Activated naive CD8-positive, alpha-beta T cell treated with anti-CD3 and anti-CD28 coated beads for 36 hours (primary cell): ENCODE data around the gene GRK5. TPM values are rescaled to one million over a fixed set of nuclear protein-coding genes. Genes with fewer than 3 reads are reported as not detected.

ENCODE experiments used
- DNase-seq: peaks from one replicate; pipeline ENCODE4 v3.0.0; 2021
- H3K27ac Mint-ChIP-seq: one replicate; pipeline ENCODE4 v1.8.0; 2022; ENCODE audit warnings: mild to moderate bottlenecking, moderate library complexity, mixed read lengths
- H3K27me3 Mint-ChIP-seq: one replicate; pipeline ENCODE4 v1.8.0; 2022; ENCODE audit warnings: mild to moderate bottlenecking, mixed read lengths
- H3K36me3 Mint-ChIP-seq: one replicate; pipeline ENCODE4 v1.8.0; 2021; ENCODE audit warnings: mild to moderate bottlenecking, mixed read lengths
- H3K4me1 Mint-ChIP-seq: one replicate; pipeline ENCODE4 v1.8.0; 2021; ENCODE audit warnings: mixed read lengths
- H3K4me3 Mint-ChIP-seq: one replicate; pipeline ENCODE4 v1.8.0; 2022; ENCODE audit warnings: mild to moderate bottlenecking, moderate library complexity, mixed read lengths
- H3K9me3 Mint-ChIP-seq: one replicate; pipeline ENCODE4 v1.8.0; 2022; ENCODE audit warnings: mixed read lengths
- total RNA-seq, 2 experiments: library from RNA; stranded (reverse); gene quantifications; one replicate each; pipeline ENCODE4 v1.2.3, GENCODE V29; 2021

Gene GRK5
- total RNA-seq, 2 experiments from 2014 or later, result 12.8 TPM

DNA sequence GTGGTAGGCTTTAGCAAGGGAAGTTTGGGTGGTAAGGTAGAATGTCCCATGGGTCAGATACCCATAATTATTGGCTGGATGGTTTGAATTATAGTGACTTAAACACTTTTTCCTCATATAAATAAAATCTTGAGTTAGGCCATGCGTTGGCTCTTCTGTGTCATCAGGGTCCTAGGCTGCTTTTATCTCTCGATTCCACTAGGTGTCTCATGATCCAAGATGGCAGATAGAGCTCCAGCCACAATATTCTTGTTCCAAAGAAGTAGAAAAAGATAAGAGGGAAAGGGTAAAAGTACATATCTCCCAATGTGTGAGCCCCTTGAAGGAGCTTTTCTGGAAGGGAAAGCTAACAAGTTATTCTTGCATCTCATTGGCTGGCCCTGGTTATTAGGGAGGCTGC lies 144.7 kb downstream of the GRK5 start:
- no peak for DNase-seq
- Mint-ChIP-seq H3K27me3 (no peaks in the 10 kb centered on the region), H3K4me3 (no peak overlapping the region), H3K27ac (no peak overlapping the region), H3K4me1 (no peaks in the 10 kb centered on the region), H3K9me3 (peaks cover 27% of the 10 kb centered on the region), H3K36me3 (peaks cover 47% of the 10 kb centered on the region)

DNA sequence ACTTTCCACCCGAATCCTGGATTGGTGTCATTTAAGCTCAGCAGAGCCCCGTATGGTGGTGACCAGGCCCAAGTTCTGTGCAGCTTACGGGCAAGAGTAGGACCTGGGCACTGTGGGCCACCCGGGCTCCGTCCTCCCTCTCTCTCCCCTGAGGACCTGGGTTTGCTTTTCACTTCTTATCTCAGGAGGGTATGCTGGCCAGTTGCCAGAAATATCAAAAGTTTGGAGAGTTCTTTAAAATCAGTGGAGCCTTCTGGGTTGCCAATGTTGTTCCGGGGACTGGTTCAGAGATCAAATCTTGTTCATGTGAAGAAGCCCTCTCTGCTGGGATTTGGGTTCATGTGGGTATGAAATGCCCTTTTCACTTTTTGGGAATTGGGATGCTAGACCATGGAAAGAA lies 145.4 kb downstream of the GRK5 start:
- Mint-ChIP-seq H3K27ac (no peak overlapping the region), H3K36me3 (peaks cover 47% of the 10 kb centered on the region), H3K9me3 (peaks cover 27% of the 10 kb centered on the region), H3K27me3 (no peaks in the 10 kb centered on the region), H3K4me1 (no peaks in the 10 kb centered on the region), H3K4me3 (no peak overlapping the region)
- no peak for DNase-seq

- H3K4me3 Mint-ChIP-seq, result no peak overlapping the region
- H3K36me3 Mint-ChIP-seq, result peaks cover 47% of the 10 kb centered on the region
- H3K9me3 Mint-ChIP-seq, result peaks cover 27% of the 10 kb centered on the region
- H3K4me1 Mint-ChIP-seq, result no peaks in the 10 kb centered on the region
- H3K27ac Mint-ChIP-seq, result no peak overlapping the region
- H3K27me3 Mint-ChIP-seq, result no peaks in the 10 kb centered on the region
- no peak for DNase-seq
Observed at GRCh38 chr10:119353421-119353820, 146.1 kb downstream of the GRK5 start.

GRCh38 chr10:119355930-119356329 lies 148.6 kb downstream of the GRK5 start:
- peaks cover 39% of the 10 kb centered on the region for H3K36me3 Mint-ChIP-seq
- no peak overlapping the region for H3K27ac Mint-ChIP-seq
- peaks cover 5% of the 10 kb centered on the region for H3K4me1 Mint-ChIP-seq
- H3K9me3 Mint-ChIP-seq, result peaks cover 30% of the 10 kb centered on the region
- no peak for DNase-seq
- H3K4me3 Mint-ChIP-seq, result no peak overlapping the region
- H3K27me3 Mint-ChIP-seq, result no peaks in the 10 kb centered on the region

DNA sequence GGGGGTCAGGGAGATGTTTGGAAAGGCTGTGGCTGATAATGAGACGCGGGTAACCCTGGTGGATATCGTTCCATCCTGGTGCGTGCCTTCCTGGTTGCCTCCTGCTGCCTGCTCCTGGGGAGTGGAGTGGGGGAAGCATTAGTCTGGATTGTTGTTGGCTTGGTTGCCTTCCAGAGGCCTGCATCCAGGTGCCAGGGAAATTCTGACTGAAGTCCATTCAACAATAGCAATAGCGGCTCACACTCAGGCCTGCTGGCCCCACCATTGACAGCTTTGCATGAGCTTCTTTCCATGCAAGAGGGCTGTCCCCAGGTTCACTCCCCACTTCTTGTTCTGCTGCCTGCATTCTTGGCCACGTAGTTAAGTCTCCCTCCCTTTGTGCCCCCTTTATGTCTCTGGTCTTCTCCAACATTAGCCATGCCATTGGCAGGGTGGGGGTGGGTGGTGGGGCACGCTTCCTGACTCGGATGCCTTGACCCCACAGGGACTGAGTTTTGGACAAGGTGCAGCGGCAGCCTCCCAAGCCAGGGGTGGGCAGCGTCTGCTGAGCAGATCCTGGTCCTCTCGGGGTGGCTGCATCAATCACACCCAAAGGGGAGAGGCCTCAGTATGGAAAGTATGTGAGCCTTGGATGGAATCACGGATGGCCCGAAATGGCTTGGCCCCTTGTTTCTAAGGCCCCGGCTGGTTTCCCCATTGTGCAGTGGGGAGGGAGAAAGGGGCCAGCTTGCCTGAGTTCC lies 150.2 kb downstream of the GRK5 start:
- Mint-ChIP-seq H3K27me3 (no peaks in the 10 kb centered on the region), H3K9me3 (peaks cover 20% of the 10 kb centered on the region)

DNA sequence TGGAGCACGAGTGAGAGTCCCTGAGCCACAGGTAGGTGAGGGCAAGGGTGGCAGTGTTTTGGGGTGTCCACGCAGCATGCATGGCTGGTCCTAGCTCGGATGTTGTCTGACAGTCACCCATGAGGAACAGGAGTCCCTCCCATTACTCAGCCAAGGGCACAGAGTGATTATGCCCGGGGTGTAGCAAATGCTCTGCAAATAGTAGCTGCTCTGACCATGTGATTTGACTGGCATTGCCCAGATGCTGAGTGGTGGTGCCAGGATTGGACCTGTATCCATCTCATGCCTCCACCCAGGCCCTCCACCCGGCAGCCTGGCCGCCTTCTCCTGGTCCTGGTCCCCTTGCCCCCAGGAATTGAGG lies 150.8 kb downstream of the GRK5 start:
- H3K27ac Mint-ChIP-seq, result no peak overlapping the region
- H3K9me3 Mint-ChIP-seq, result peaks cover 17% of the 10 kb centered on the region
- no peaks in the 10 kb centered on the region for H3K27me3 Mint-ChIP-seq
- H3K4me1 Mint-ChIP-seq, result peaks cover 5% of the 10 kb centered on the region
- DNase-seq, result no peak
- H3K36me3 Mint-ChIP-seq, result peaks cover 20% of the 10 kb centered on the region
- H3K4me3 Mint-ChIP-seq, result no peak overlapping the region

More for the DNA sequence above, 150.2 kb downstream of the GRK5 start:
- Mint-ChIP-seq H3K4me3 (no peak overlapping the region), H3K27ac (no peak overlapping the region), H3K36me3 (peaks cover 24% of the 10 kb centered on the region), H3K4me1 (peaks cover 5% of the 10 kb centered on the region)
- no peak for DNase-seq

DNA sequence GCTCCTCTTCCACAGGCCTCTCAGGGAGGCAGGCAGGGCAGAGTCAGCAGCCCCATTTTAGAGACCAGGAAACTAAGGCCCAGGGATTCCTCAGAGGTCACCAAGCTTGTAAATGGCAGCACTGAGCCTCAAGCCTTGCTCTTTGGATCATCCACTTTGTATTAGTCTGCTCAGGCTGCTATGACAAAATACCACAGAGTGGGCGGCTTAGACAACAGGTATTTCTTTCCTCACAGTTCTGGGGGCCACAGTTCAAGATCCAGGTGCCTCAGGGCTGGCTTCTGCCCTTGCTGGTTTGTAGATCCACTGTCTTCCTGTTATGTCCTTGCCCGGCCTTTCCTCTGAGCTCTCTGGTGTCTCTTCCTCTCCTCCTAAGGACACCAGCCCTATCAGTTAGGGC lies 151.2 kb downstream of the GRK5 start:
- Mint-ChIP-seq H3K27me3 (no peaks in the 10 kb centered on the region), H3K27ac (no peak overlapping the region), H3K9me3 (peaks cover 17% of the 10 kb centered on the region), H3K36me3 (peaks cover 19% of the 10 kb centered on the region), H3K4me1 (peaks cover 5% of the 10 kb centered on the region), H3K4me3 (no peak overlapping the region)
- DNase-seq, result no peak

GRCh38 chr10:119359025-119359424 lies 151.7 kb downstream of the GRK5 start:
- Mint-ChIP-seq H3K4me1 (peaks cover 5% of the 10 kb centered on the region), H3K4me3 (no peak overlapping the region), H3K27me3 (no peaks in the 10 kb centered on the region), H3K36me3 (peaks cover 19% of the 10 kb centered on the region), H3K27ac (no peak overlapping the region), H3K9me3 (peaks cover 17% of the 10 kb centered on the region)
- no peak for DNase-seq

GRCh38 chr10:119360181-119360921 lies 153.0 kb downstream of the GRK5 start:
- peaks cover 5% of the 10 kb centered on the region for H3K4me1 Mint-ChIP-seq
- no peak overlapping the region for H3K4me3 Mint-ChIP-seq
- H3K27ac Mint-ChIP-seq, result no peak overlapping the region
- DNase-seq, result no peak
- H3K36me3 Mint-ChIP-seq, result peaks cover 19% of the 10 kb centered on the region
- no peaks in the 10 kb centered on the region for H3K27me3 Mint-ChIP-seq
- peaks cover 17% of the 10 kb centered on the region for H3K9me3 Mint-ChIP-seq

- H3K9me3 Mint-ChIP-seq, result peaks cover 13% of the 10 kb centered on the region
Observed at GRCh38 chr10:119361037-119361436, 153.7 kb downstream of the GRK5 start.

GRCh38 chr10:119362122-119362521 lies 154.8 kb downstream of the GRK5 start:
- no peak for DNase-seq
- H3K27me3 Mint-ChIP-seq, result no peaks in the 10 kb centered on the region
- H3K9me3 Mint-ChIP-seq, result peaks cover 5% of the 10 kb centered on the region
- peaks cover 4% of the 10 kb centered on the region for H3K36me3 Mint-ChIP-seq
- no peak overlapping the region for H3K27ac Mint-ChIP-seq
- no peak overlapping the region for H3K4me3 Mint-ChIP-seq
- H3K4me1 Mint-ChIP-seq, result peaks cover 5% of the 10 kb centered on the region

More at GRCh38 chr10:119361037-119361436, 153.7 kb downstream of the GRK5 start:
- peaks cover 5% of the 10 kb centered on the region for H3K4me1 Mint-ChIP-seq
- no peak overlapping the region for H3K4me3 Mint-ChIP-seq
- H3K36me3 Mint-ChIP-seq, result peaks cover 13% of the 10 kb centered on the region
- DNase-seq, result no peak
- no peak overlapping the region for H3K27ac Mint-ChIP-seq
- no peaks in the 10 kb centered on the region for H3K27me3 Mint-ChIP-seq

GRCh38 chr10:119364645-119365600 lies 157.6 kb downstream of the GRK5 start:
- Mint-ChIP-seq H3K4me3 (no peak overlapping the region), H3K4me1 (peaks cover 4% of the 10 kb centered on the region), H3K9me3 (peaks cover 4% of the 10 kb centered on the region), H3K27ac (no peak overlapping the region), H3K36me3 (peaks cover 4% of the 10 kb centered on the region), H3K27me3 (no peaks in the 10 kb centered on the region)
- no peak for DNase-seq

DNA sequence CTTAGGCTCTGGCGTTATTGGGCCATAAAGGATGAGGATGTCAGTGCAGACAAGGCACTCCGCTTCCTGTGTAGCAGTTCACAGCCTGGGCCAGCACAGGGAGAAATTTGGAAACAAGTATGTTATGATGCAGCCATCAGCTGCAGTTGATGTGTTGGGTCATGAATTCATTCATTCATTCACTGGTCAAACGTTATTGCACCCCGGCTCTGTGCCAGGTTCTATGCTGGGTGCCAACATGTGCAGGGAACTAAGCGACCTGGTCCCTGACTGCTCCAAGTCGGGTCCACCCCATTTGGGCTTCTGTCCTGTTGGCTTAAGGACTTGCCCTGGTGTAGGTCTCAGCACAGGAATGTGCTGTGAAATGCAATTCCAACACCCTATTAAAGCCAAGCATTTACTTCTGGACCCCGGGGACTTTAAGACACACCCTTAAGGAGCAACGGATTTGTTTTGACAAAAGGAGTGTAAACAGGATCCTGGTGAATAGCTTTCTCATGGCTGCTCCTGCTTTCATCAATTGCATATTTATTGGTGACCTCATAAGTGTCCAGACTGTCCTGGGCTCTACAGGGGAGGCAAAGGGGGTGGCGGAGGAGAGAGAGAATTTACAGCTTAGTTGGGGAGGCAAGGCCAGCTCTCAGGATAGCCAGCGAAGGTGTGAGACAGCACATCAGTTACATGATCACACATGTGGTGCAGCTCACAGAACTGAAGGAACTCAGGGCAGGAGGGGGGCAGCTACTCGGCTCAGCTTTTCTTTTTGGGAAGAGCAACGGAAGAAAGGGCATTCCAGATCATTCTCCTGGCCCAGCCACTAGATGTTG lies 158.6 kb downstream of the GRK5 start:
- no peaks in the 10 kb centered on the region for H3K27me3 Mint-ChIP-seq
- H3K27ac Mint-ChIP-seq, result no peak overlapping the region
- H3K4me3 Mint-ChIP-seq, result no peak overlapping the region
- peaks cover 7% of the 10 kb centered on the region for H3K4me1 Mint-ChIP-seq
- no peak for DNase-seq
- no peaks in the 10 kb centered on the region for H3K36me3 Mint-ChIP-seq
- no peaks in the 10 kb centered on the region for H3K9me3 Mint-ChIP-seq

DNA sequence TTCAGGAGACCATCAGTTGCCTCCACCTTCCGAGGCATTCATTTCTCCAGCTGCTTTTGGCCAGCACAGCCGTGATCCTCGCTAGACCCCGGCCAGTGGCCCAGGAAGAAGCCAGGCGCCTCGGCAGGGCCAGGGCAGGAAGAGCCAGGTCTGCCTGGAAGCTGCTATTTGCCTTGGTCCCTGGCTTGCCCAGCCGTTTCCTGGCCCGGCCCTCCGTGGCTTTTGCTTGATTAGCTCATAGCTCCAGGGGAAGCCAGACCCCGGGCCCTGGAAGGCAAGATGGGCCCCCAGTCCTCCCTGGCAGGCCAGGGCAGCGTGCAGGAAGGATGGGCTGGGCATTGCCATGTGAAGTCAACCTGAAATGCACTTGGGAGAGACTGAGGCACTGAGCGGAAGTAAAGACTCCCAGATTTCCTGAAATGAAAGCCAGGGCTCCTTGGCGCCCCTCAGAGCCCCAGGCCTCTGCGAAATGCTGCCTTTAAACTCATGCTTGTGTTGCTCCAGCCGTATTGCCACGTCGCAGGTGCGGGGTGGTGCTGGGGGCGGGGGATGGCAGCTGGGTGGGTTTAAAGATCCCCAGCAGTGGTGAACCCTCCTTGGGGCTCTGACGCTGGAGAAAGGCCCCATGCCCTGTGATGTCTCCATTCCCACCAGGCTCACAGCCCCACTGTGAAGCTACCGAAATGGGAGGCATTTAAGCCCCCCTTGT lies 160.6 kb downstream of the GRK5 start:
- Mint-ChIP-seq H3K4me3 (no peak overlapping the region), H3K9me3 (no peaks in the 10 kb centered on the region), H3K4me1 (peaks cover 10% of the 10 kb centered on the region), H3K27ac (no peak overlapping the region), H3K36me3 (no peaks in the 10 kb centered on the region), H3K27me3 (no peaks in the 10 kb centered on the region)
- no peak for DNase-seq
